HCT116 (cell line): ENCODE data around the gene PCDHGB2. TPM values are rescaled to one million over a fixed set of nuclear protein-coding genes. Genes with fewer than 3 reads are reported as not detected.
A peak's percentile ranks its signal among the peaks of the same experiment; 100 is the strongest.

Experiments
- ATAC-seq: fragments of 200-7000 bp; cut with Tn5 transposase; 2 replicates; pipeline ENCODE4 v1.9.1; 2020; ENCODE audit warnings: mild to moderate bottlenecking, moderate library complexity
- BruUV-seq: library from RNA; stranded (reverse); fragments of 400-500 nt; replicated peaks from 2 replicates; lab custom pipeline; 2021; lab: Mats Ljungman, UMichigan
- CTCF ChIA-PET: fragments of 300-600 bp; sonication (Branson Sonifier 250); formaldehyde crosslinking; loops from one replicate; lab custom pipeline; 2021; ENCODE audit warnings: antibody characterized with exemption; lab: Charles Lee
- POLR2A ChIA-PET: fragments of 300-600, 350-600 bp; sonication (Branson Sonifier 250); formaldehyde crosslinking; loops from one replicate; lab custom pipeline; 2021; ENCODE audit warnings: antibody characterized with exemption; lab: Charles Lee
- RAD21 ChIA-PET, 2 experiments: fragments of 300-600 bp; sonication (Branson Sonifier 250); formaldehyde crosslinking; loops; one replicate each; lab custom pipeline; 2023; ENCODE audit warnings: low total read pairs in 2 of 2; ENCODE audit not compliant: uncharacterized antibody in 2 of 2, unreplicated experiment in 2 of 2, low non-redundant PET in 1 of 2; lab: Charles Lee
- DNase-seq: peaks from one replicate; pipeline ENCODE4 v3.0.0-alpha.2; 2010; ENCODE audit warnings: low read depth, low spot score
- H2AFZ ChIP-seq: fragments of 200-600 bp; shearing (Covaris generic), sonication (generic); 2 replicates; pipeline ENCODE4 v1.6.1; 2017; ENCODE audit warnings: low read depth, mixed run types, mixed read lengths, antibody characterized with exemption, low read length; ENCODE audit not compliant: poor library complexity, severe bottlenecking
- H3K27ac ChIP-seq: 2 replicates; pipeline ENCODE4 v1.5.1; 2012; ENCODE audit warnings: low read depth, low read length
- H3K27me3 ChIP-seq: fragments of 200-600 bp; sonication (generic); 2 replicates; pipeline ENCODE4 v1.6.1; 2016; ENCODE audit warnings: mixed run types, low read length, mixed read lengths; ENCODE audit not compliant: insufficient read depth
- H3K36me3 ChIP-seq, 2 experiments: fragments of 200-500 bp in 1 of 2; fragments of 200-600 bp in 1 of 2; sonication (Bioruptor generic) in 1 of 2; sonication (generic) in 1 of 2; 2 replicates each; pipeline versions ENCODE4 v1.5.1 to v1.6.1; 2014 to 2016; ENCODE audit warnings: low read length in 2 of 2, inconsistent platforms in 1 of 2, mixed read lengths in 1 of 2, mixed run types in 1 of 2; ENCODE audit not compliant: insufficient read depth in 2 of 2, control insufficient read depth in 1 of 2
- H3K4me1 ChIP-seq, 2 experiments: fragments of 200-600 bp in 1 of 2; sonication (generic) in 1 of 2; 2 replicates each; pipeline versions ENCODE4 v1.5.1 to v1.6.1; 2012 to 2017; ENCODE audit warnings: low read length in 2 of 2, inconsistent platforms in 1 of 2, mild to moderate bottlenecking in 1 of 2, mixed read lengths in 1 of 2, mixed run types in 1 of 2, moderate library complexity in 1 of 2; ENCODE audit not compliant: insufficient read depth in 2 of 2, control insufficient read depth in 1 of 2
- H3K4me2 ChIP-seq: fragments of 200-600 bp; sonication (generic); 2 replicates; pipeline ENCODE4 v1.6.1; 2017; ENCODE audit warnings: mixed run types, low read length, mixed read lengths
- H3K4me3 ChIP-seq, 2 experiments: fragments of 200-600 bp in 1 of 2; sonication (generic) in 1 of 2; replicated peaks in 1 of 2; 2 replicates each; pipeline ENCODE4 v1.5.1; 2011 to 2016; ENCODE audit warnings: low read length in 2 of 2, control low read depth in 1 of 2, low read depth in 1 of 2, mild to moderate bottlenecking in 1 of 2, mixed read lengths in 1 of 2, mixed run types in 1 of 2
- H3K79me2 ChIP-seq: fragments of 200-600 bp; sonication (generic); 2 replicates; pipeline ENCODE4 v1.6.1; 2017; ENCODE audit warnings: mild to moderate bottlenecking, mixed run types, low read length, moderate library complexity, mixed read lengths; ENCODE audit not compliant: insufficient read depth
- H3K9ac ChIP-seq: fragments of 200-600 bp; sonication (generic); 2 replicates; pipeline ENCODE4 v1.6.1; 2016; ENCODE audit warnings: low read length, mixed read lengths
- H3K9me2 ChIP-seq: fragments of 200-600 bp; sonication (generic), shearing (Covaris generic); 2 replicates; pipeline ENCODE4 v1.6.1; 2017; ENCODE audit warnings: mixed run types, mild to moderate bottlenecking, moderate library complexity; ENCODE audit not compliant: insufficient read depth
- H3K9me3 ChIP-seq, 2 experiments: fragments of 200-500 bp in 1 of 2; fragments of 200-600 bp in 1 of 2; sonication (Bioruptor generic) in 1 of 2; sonication (generic) in 1 of 2; 2 replicates each; pipeline ENCODE4 v1.6.1; 2014 to 2017; ENCODE audit warnings: low read length in 2 of 2, mixed read lengths in 2 of 2, inconsistent platforms in 1 of 2, low read depth in 1 of 2, mild to moderate bottlenecking in 1 of 2, mixed run types in 1 of 2, moderate library complexity in 1 of 2; ENCODE audit not compliant: control insufficient read depth in 1 of 2, insufficient read depth in 1 of 2
- H4K20me1 ChIP-seq: fragments of 200-600 bp; sonication (generic), shearing (Covaris generic); 2 replicates; pipeline ENCODE4 v1.6.1; 2017; ENCODE audit warnings: mixed run types, mild to moderate bottlenecking, moderate library complexity; ENCODE audit not compliant: insufficient read depth
- POLR2A ChIP-seq: IDR thresholded peaks from 2 replicates; pipeline ENCODE4 v1.7.0; 2011; ENCODE audit warnings: borderline replicate concordance; ENCODE audit not compliant: insufficient read depth, insufficient read length; ENCODE audit errors: extremely low read depth
- POLR2AphosphoS5 ChIP-seq: IDR thresholded peaks from 2 replicates; pipeline ENCODE4 v1.6.1; 2011; ENCODE audit warnings: mild to moderate bottlenecking, low read depth, low read length, moderate library complexity
- RAD21 ChIP-seq: IDR thresholded peaks from 2 replicates; pipeline ENCODE4 v1.6.1; 2012; ENCODE audit warnings: low read depth, mild to moderate bottlenecking
- intact Hi-C: fragments of 100-400 bp; cut with micrococcal nuclease; formaldehyde crosslinking; loops from 2 replicates; pipeline ENCODE4 v1.10.0; 2022
- total RNA-seq: library from RNA; stranded (reverse); gene quantifications from one replicate; pipeline ENCODE4 v1.2.1, GENCODE V29; 2021; ENCODE audit not compliant: unreplicated experiment
- TF ChIP-seq, protein P1 (sequence below), 3 experiments: fragments of 200-600 bp in 1 of 3; sonication (generic) in 1 of 3; IDR thresholded peaks in 2 of 3; conservative IDR thresholded peaks in 1 of 3; 2 replicates each; pipeline ENCODE4 v1.5.1; 2012 to 2017; ENCODE audit warnings: low read depth in 2 of 3, low read length in 2 of 3, antibody characterized with exemption in 1 of 3, borderline replicate concordance in 1 of 3, control low read depth in 1 of 3, mild to moderate bottlenecking in 1 of 3, mixed read lengths in 1 of 3, mixed run types in 1 of 3, moderate library complexity in 1 of 3; ENCODE audit not compliant: insufficient read depth in 1 of 3
- TF ChIP-seq, protein P2 (sequence below): IDR thresholded peaks from 2 replicates; pipeline ENCODE4 v1.6.1; 2012; ENCODE audit warnings: low read depth

The PCDHGB2 gene
- total RNA-seq, 1 experiment from 2014 or later, result 0.34 TPM

GRCh38 chr5:141402553-141403243 is 42.9 kb downstream of the PCDHGB2 start, which contains the start of gene PCDHGA9:
Gene PCDHGA9 (plus strand): TSS chr5:141402778. CDS start chr5:141402953, 175 bp downstream.
- no TSS peak for BruUV-seq
- POLR2A ChIA-PET, result no interaction called here
- Histone ChIP-seq H3K9me2 (no peaks in the 10 kb centered on the region), H3K9me3 (no peaks in the 10 kb centered on the region; a peak in 1 of 4 replicates), H3K79me2 (no peaks in the 10 kb centered on the region), H3K36me3 (no peaks in the 10 kb centered on the region), H3K4me1 (no peaks in the 10 kb centered on the region), H2AFZ (no peak within 1 kb of the TSS), H4K20me1 (no peaks in the 10 kb centered on the region), H3K4me2 (no peak within 1 kb of the TSS; the same call in 1 of the 2 replicates), H3K27ac (no peak within 1 kb of the TSS), H3K27me3 (no peaks in the 10 kb centered on the region), H3K4me3 (no peak within 1 kb of the TSS), H3K9ac (no peak within 1 kb of the TSS)
- CTCF ChIA-PET, result interaction anchor here (0.7 kb wide), 1 partner anchor 83 kb away, joined by 3 read pairs; the partner anchor contains the start of gene TAF7
- TF ChIP-seq, protein P1, sequence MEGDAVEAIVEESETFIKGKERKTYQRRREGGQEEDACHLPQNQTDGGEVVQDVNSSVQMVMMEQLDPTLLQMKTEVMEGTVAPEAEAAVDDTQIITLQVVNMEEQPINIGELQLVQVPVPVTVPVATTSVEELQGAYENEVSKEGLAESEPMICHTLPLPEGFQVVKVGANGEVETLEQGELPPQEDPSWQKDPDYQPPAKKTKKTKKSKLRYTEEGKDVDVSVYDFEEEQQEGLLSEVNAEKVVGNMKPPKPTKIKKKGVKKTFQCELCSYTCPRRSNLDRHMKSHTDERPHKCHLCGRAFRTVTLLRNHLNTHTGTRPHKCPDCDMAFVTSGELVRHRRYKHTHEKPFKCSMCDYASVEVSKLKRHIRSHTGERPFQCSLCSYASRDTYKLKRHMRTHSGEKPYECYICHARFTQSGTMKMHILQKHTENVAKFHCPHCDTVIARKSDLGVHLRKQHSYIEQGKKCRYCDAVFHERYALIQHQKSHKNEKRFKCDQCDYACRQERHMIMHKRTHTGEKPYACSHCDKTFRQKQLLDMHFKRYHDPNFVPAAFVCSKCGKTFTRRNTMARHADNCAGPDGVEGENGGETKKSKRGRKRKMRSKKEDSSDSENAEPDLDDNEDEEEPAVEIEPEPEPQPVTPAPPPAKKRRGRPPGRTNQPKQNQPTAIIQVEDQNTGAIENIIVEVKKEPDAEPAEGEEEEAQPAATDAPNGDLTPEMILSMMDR (IDR thresholded peaks at IDR 0.05 in 2 of 3, conservative IDR thresholded peaks at IDR 0.05 in 1 of 3; ENCODE audit: borderline replicate concordance in 1 of 3, insufficient read depth in 1 of 3, low read depth in 2 of 3, low read length in 2 of 3), result peak; percentile 47 to 62 (median 57); a peak in 5 of 6 replicates
- TF ChIP-seq POLR2AphosphoS5, result no peak
- TF ChIP-seq RAD21, result peak; percentile 71
- intact Hi-C loops, result no loop called here
- ATAC-seq (peak; percentile 63; the same call in 1 of the 2 replicates), DNase-seq (peak; percentile 7)
- RAD21 ChIA-PET, result no interaction called here

GRCh38 chr5:141403387-141403786 is 43.6 kb downstream of the PCDHGB2 start:
- H2AFZ ChIP-seq, result no peak overlapping the region

More at GRCh38 chr5:141403387-141403786, 43.6 kb downstream of the PCDHGB2 start:
- intact Hi-C loops, result no loop called here
- Histone ChIP-seq H3K36me3 (no peaks in the 10 kb centered on the region), H3K4me1 (no peaks in the 10 kb centered on the region), H3K27ac (no peak overlapping the region), H3K79me2 (no peaks in the 10 kb centered on the region), H3K4me3 (no peak overlapping the region), H3K9me3 (no peaks in the 10 kb centered on the region; a peak in 1 of 4 replicates), H4K20me1 (no peaks in the 10 kb centered on the region), H3K9ac (no peak overlapping the region), H3K4me2 (no peak overlapping the region), H3K27me3 (no peaks in the 10 kb centered on the region), H3K9me2 (no peaks in the 10 kb centered on the region)
- POLR2A ChIA-PET, result no interaction called here
- ATAC-seq (no peak), DNase-seq (no peak)
- RAD21 ChIA-PET, result no interaction called here
- CTCF ChIA-PET, result interaction anchor here (0.7 kb wide), 1 partner anchor 83 kb away, joined by 3 read pairs; the partner anchor contains the start of gene TAF7
- no TSS peak for BruUV-seq
- TF ChIP-seq RAD21, result no peak
- TF ChIP-seq, protein P2, sequence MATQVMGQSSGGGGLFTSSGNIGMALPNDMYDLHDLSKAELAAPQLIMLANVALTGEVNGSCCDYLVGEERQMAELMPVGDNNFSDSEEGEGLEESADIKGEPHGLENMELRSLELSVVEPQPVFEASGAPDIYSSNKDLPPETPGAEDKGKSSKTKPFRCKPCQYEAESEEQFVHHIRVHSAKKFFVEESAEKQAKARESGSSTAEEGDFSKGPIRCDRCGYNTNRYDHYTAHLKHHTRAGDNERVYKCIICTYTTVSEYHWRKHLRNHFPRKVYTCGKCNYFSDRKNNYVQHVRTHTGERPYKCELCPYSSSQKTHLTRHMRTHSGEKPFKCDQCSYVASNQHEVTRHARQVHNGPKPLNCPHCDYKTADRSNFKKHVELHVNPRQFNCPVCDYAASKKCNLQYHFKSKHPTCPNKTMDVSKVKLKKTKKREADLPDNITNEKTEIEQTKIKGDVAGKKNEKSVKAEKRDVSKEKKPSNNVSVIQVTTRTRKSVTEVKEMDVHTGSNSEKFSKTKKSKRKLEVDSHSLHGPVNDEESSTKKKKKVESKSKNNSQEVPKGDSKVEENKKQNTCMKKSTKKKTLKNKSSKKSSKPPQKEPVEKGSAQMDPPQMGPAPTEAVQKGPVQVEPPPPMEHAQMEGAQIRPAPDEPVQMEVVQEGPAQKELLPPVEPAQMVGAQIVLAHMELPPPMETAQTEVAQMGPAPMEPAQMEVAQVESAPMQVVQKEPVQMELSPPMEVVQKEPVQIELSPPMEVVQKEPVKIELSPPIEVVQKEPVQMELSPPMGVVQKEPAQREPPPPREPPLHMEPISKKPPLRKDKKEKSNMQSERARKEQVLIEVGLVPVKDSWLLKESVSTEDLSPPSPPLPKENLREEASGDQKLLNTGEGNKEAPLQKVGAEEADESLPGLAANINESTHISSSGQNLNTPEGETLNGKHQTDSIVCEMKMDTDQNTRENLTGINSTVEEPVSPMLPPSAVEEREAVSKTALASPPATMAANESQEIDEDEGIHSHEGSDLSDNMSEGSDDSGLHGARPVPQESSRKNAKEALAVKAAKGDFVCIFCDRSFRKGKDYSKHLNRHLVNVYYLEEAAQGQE, result no peak
- TF ChIP-seq POLR2A, result no peak
